B cell (primary cell): ENCODE measurements around the gene ALDH4A1. TPM values are rescaled to one million over a fixed set of nuclear protein-coding genes. Genes with fewer than 3 reads are reported as not detected.

Source experiments
- ATAC-seq: fragments of 200-7000 bp; cut with Tn5 transposase; one replicate; pipeline ENCODE4 v1.10.0; 2021; ENCODE audit warnings: low read depth, mild to moderate bottlenecking, moderate number of reproducible peaks, moderate library complexity
- CTCF ChIA-PET: fragments of 350-600 bp; sonication (Branson Sonifier 250); formaldehyde crosslinking; loops from one replicate; lab custom pipeline; 2021; ENCODE audit warnings: antibody characterized with exemption, inconsistent platforms; lab: Charles Lee
- POLR2A ChIA-PET: fragments of 350-600 bp; sonication (Branson Sonifier 250); formaldehyde crosslinking; loops from one replicate; lab custom pipeline; 2021; ENCODE audit warnings: antibody characterized with exemption; lab: Charles Lee
- DNase-seq: peaks from one replicate; pipeline ENCODE4 v3.0.0; 2013
- H2AFZ ChIP-seq: 2 replicates; pipeline ENCODE4 v1.6.1; 2012; ENCODE audit warnings: mild to moderate bottlenecking, low read depth, low read length; ENCODE audit not compliant: insufficient read depth, poor library complexity, severe bottlenecking
- H3K27ac ChIP-seq, 2 donors: 1 replicate in 1 of 2; 2 replicates in 1 of 2; pipeline ENCODE4 v1.5.1; 2012 to 2013; ENCODE audit warnings: low read length in 2 of 2, mild to moderate bottlenecking in 2 of 2, moderate library complexity in 1 of 2
- H3K27me3 ChIP-seq, 4 experiments: fragments of 200-600 bp in 1 of 4; sonication (generic) in 1 of 4; replicated peaks in 1 of 4; 1 replicate in 2 of 4; 2 replicates in 2 of 4; pipeline versions ENCODE4 v1.6.1 to v1.7.0; 2013 to 2016; ENCODE audit warnings: low read length in 3 of 4, mild to moderate bottlenecking in 2 of 4, mixed read lengths in 1 of 4, moderate library complexity in 1 of 4; ENCODE audit not compliant: insufficient read depth in 4 of 4, control insufficient read depth in 3 of 4; ENCODE audit errors: control extremely low read depth in 1 of 4
- H3K36me3 ChIP-seq, 2 experiments: replicated peaks in 1 of 2; 1 replicate in 1 of 2; 2 replicates in 1 of 2; pipeline versions ENCODE4 v1.6.1 to v1.7.1; 2013; ENCODE audit warnings: low read length in 1 of 2; ENCODE audit not compliant: insufficient read depth in 2 of 2, control insufficient read depth in 1 of 2; ENCODE audit errors: control extremely low read depth in 1 of 2, extremely low read depth in 1 of 2
- H3K4me1 ChIP-seq, 2 donors: fragments of 200-600 bp in 1 of 2; sonication (generic) in 1 of 2; 1 replicate in 1 of 2; 2 replicates in 1 of 2; pipeline versions ENCODE4 v1.5.1 to v1.6.1; 2013 to 2017; ENCODE audit warnings: low read length in 2 of 2; ENCODE audit not compliant: control insufficient read depth in 2 of 2, insufficient read depth in 2 of 2
- H3K4me2 ChIP-seq: replicated peaks from 2 replicates; pipeline ENCODE3; 2012; ENCODE audit warnings: mild to moderate bottlenecking, low read depth, low read length; ENCODE audit not compliant: poor library complexity, severe bottlenecking
- H3K4me3 ChIP-seq, 5 experiments: fragments of 200-600 bp in 1 of 5; sonication (generic) in 1 of 5; 1 replicate in 3 of 5; 2 replicates in 2 of 5; pipeline versions ENCODE4 v1.5.1 to v1.7.0; 2011 to 2016; ENCODE audit warnings: low read length in 4 of 5, mild to moderate bottlenecking in 4 of 5, low read depth in 2 of 5, control low read depth in 1 of 5, moderate library complexity in 1 of 5; ENCODE audit not compliant: insufficient read depth in 1 of 5; ENCODE audit errors: control extremely low read depth in 1 of 5, extremely low read depth in 1 of 5
- H3K79me2 ChIP-seq: fragments of 200-600 bp; sonication (generic); one replicate; pipeline ENCODE4 v1.6.0; 2016; ENCODE audit warnings: low read length; ENCODE audit not compliant: control insufficient read depth, insufficient read depth
- H3K9ac ChIP-seq: fragments of 200-600 bp; sonication (generic); 2 replicates; pipeline ENCODE4 v1.6.1; 2017; ENCODE audit warnings: mild to moderate bottlenecking, low read length, moderate library complexity
- H3K9me3 ChIP-seq, 3 donors: one replicate each; pipeline versions ENCODE4 v1.6.1 to v1.7.1; 2013; ENCODE audit warnings: low read length in 2 of 3; ENCODE audit not compliant: control insufficient read depth in 2 of 3, insufficient read depth in 1 of 3; ENCODE audit errors: control extremely low read depth in 1 of 3
- H4K20me1 ChIP-seq: 2 replicates; pipeline ENCODE4 v1.6.0; 2012; ENCODE audit warnings: mild to moderate bottlenecking, low read length; ENCODE audit not compliant: insufficient read depth, control insufficient read depth, poor library complexity, severe bottlenecking
- H3K27ac Mint-ChIP-seq: one replicate; pipeline ENCODE4 v1.8.0; 2021; ENCODE audit warnings: mixed read lengths
- H3K27me3 Mint-ChIP-seq: one replicate; pipeline ENCODE4 v1.8.0; 2021; ENCODE audit warnings: mixed read lengths
- H3K4me1 Mint-ChIP-seq: one replicate; pipeline ENCODE4 v1.8.0; 2021; ENCODE audit warnings: mixed read lengths
- H3K4me3 Mint-ChIP-seq: one replicate; pipeline ENCODE4 v1.8.0; 2021; ENCODE audit warnings: mixed read lengths
- H3K9me3 Mint-ChIP-seq: one replicate; pipeline ENCODE4 v1.8.0; 2022; ENCODE audit warnings: mixed read lengths; ENCODE audit not compliant: insufficient read depth
- CTCF ChIP-seq: fragments of 200-600 bp; IDR thresholded peaks from one replicate; pipeline ENCODE4 v1.8.0; 2022; ENCODE audit warnings: antibody characterized with exemption, mild to moderate bottlenecking
- EZH2 ChIP-seq: IDR thresholded peaks from 2 replicates; pipeline ENCODE4 v1.6.1; 2012; ENCODE audit warnings: borderline replicate concordance, low read depth, mild to moderate bottlenecking, moderate library complexity, low read length; ENCODE audit not compliant: insufficient read depth, poor library complexity, severe bottlenecking
- whole genome bisulfite sequencing: methylation state at CpG from one replicate; pipeline ENCODE4 v1.1.5; 2013; ENCODE audit warnings: missing lambda C conversion rate; ENCODE audit not compliant: insufficient coverage; 5-methylcytosine and 5-hydroxymethylcytosine counted together
- intact Hi-C: fragments of 100-400 bp; cut with micrococcal nuclease; formaldehyde crosslinking; loops from one replicate; pipeline ENCODE4 v1.10.0; 2022
- polyA plus RNA-seq: library from polyadenylated mRNA; depleted of rRNA; stranded (reverse); fragments of >200 nt; gene quantifications from 2 replicates; pipeline ENCODE4 v1.2.3, GENCODE V29; 2012
- total RNA-seq, 2 donors: library from RNA; stranded (reverse); fragments of 120-200 nt in 1 of 2; gene quantifications; 1 replicate in 1 of 2; 2 replicates in 1 of 2; pipeline versions ENCODE4 v1.2.3 to v1.2.4, GENCODE V29; 2013 to 2022

Gene ALDH4A1
- total and polyA plus RNA-seq, 2 donors (not counting 1 experiment from before 2014, with no cell fraction given), result 2.7 to 3.4 TPM

DNA sequence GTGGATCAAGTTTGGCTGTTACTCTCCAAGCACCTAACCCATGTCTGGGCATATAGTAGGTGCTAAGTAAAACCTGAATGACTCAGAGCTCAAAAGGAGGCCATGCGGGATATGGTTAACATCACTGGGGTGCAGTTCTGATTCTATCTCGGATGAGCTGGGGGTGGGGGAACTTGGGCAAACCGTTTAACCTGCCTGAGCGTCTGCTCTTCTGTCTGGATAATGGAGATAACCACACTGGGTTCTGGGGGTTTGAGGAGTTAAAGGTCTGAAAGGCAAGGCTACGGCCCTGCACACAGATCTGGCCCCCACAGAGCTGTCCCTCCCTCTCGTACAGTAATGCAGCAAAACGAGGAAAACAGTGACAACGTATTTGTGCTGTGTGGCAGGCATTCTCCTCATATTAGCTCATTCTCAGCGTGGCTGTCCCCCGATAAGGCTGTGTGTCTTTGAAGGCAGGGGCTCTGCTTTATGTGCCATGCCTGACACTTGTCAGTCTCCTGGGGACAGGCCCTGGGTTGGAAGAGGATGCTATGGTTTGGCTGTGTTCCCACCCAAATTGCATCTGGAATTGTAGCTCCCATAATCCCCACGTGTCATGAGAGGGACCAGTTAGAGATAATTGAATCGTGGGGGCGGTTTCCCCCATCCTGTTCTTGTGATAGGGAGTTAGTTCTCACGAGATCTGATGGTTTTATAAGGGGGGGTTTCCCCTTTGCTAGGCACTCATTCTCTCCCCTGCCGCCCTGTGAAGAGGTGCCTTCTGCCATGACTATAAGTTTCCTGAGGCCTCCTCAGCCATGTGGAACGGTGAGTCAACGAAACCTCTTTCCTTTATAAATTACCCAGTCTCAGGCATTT is 6.8 kb upstream of the ALDH4A1 start:
- Histone ChIP-seq H3K9ac (no peak overlapping the region), H3K27ac (peak overlapping the region in 1 of 2 donors; percentile 70), H3K79me2 (peaks cover 9% of the 10 kb centered on the region), H3K4me2 (peak overlapping the region; percentile 71), H2AFZ (no peak overlapping the region), H4K20me1 (peaks cover 10% of the 10 kb centered on the region), H3K9me3 (peaks cover 0 to 7% (median 0%) of the 10 kb centered on the region in 3 donors), H3K4me3 (no peak overlapping the region), H3K4me1 (peaks cover 20 to 29% of the 10 kb centered on the region in 2 donors), H3K27me3 (no peaks in the 10 kb centered on the region), H3K36me3 (peaks cover 0 to 27% of the 10 kb centered on the region in 2 experiments)
- intact Hi-C loops, result loop anchor here (5.0 kb wide), 1 partner anchor 188 kb away; no protein-coding TSS in a partner anchor
- Mint-ChIP-seq H3K9me3 (no peaks in the 10 kb centered on the region), H3K4me1 (peaks cover 29% of the 10 kb centered on the region), H3K27me3 (no peaks in the 10 kb centered on the region), H3K4me3 (peak overlapping the region; percentile 5), H3K27ac (peak overlapping the region; percentile 15)
- POLR2A ChIA-PET, result no interaction called here
- DNase-seq (no peak), ATAC-seq (no peak)
- WGBS, result 83% methylated on average over 12 of the region's 17 CpGs
- CTCF ChIA-PET, result interaction anchor here (1.0 to 8.8 kb wide), 13 partner anchors 13 to 205 kb away, joined by 3 to 194 read pairs (median 22); partner anchors contain the start of gene IFFO2
- TF ChIP-seq EZH2 (no peak), CTCF (no peak)
